NB4 (cell line): ENCODE data around the gene ZNF618.
A peak's percentile ranks its signal among the peaks of the same experiment; 100 is the strongest.

Source experiments
- DNase-seq: peaks from one replicate; pipeline ENCODE4 v3.0.0; 2010; ENCODE audit warnings: low read depth
- H3K4me3 ChIP-seq: one replicate; pipeline ENCODE4 v1.5.1; 2011; ENCODE audit warnings: mild to moderate bottlenecking, low read depth, low read length, moderate library complexity
- CTCF ChIP-seq: IDR thresholded peaks from one replicate; pipeline ENCODE4 v1.5.1; 2012; ENCODE audit warnings: low read depth, low read length
- MAX ChIP-seq: IDR thresholded peaks from 2 replicates; pipeline ENCODE4 v1.6.1; 2011; ENCODE audit warnings: low read depth, low read length
- MYC ChIP-seq: IDR thresholded peaks from 2 replicates; pipeline ENCODE4 v1.6.1; 2011; ENCODE audit warnings: low read depth, low read length
- POLR2A ChIP-seq: IDR thresholded peaks from 2 replicates; pipeline ENCODE4 v1.6.1; 2011; ENCODE audit warnings: mild to moderate bottlenecking; ENCODE audit not compliant: insufficient read length; ENCODE audit errors: extremely low read depth

Gene ZNF618

DNA sequence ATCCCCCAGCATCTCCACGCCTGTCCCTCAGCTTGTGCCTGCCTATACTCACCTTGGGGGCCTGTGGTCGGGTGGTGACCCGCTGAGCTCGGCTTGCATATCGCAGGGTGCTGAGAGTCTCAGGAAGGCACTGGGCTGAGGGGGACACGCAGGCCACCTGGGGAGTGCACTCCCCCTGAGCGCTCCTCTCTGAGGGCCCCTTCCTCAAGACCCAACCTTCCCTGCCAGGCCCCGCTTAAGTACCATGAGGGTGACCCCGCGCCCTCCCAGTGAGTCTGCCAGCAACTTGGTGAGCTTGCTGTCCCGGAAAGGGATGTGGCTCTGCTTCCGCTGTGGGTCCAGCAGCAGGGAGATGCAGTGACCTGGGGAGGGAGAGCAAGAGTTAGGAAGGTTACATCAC is 218.9 kb downstream of the ZNF618 start:
- no peak for DNase-seq
- no peak overlapping the region for H3K4me3 ChIP-seq
- TF ChIP-seq MYC, result no peak
- no peak for TF ChIP-seq POLR2A
- TF ChIP-seq CTCF, result no peak
- no peak for TF ChIP-seq MAX

DNA sequence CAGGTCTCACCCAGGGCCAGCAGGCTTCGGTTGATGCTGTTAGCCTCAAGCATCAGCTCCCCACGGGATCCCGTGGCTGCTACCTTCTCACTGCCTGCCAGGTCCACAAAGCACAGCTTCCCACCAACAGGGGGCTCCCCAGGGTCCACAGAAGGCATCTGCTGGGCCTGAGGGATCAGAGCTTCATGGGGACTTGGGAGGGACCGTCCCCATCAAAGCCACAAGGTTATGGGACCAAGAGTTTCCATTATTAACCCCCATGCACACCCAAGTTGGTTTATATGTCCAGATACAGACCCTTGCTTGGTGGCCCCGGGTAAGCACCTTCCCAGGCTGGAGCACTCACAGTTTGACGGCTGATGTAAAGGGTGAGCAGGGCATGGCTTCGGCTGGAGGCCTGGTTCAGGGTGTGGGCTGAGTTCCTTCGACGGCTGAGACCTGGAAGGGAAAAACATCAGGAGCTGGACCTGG is 220.0 kb downstream of the ZNF618 start:
- DNase-seq, result no peak
- TF ChIP-seq MYC, result no peak
- TF ChIP-seq CTCF, result peak; percentile 26
- no peak for TF ChIP-seq POLR2A
- no peak overlapping the region for H3K4me3 ChIP-seq

DNA sequence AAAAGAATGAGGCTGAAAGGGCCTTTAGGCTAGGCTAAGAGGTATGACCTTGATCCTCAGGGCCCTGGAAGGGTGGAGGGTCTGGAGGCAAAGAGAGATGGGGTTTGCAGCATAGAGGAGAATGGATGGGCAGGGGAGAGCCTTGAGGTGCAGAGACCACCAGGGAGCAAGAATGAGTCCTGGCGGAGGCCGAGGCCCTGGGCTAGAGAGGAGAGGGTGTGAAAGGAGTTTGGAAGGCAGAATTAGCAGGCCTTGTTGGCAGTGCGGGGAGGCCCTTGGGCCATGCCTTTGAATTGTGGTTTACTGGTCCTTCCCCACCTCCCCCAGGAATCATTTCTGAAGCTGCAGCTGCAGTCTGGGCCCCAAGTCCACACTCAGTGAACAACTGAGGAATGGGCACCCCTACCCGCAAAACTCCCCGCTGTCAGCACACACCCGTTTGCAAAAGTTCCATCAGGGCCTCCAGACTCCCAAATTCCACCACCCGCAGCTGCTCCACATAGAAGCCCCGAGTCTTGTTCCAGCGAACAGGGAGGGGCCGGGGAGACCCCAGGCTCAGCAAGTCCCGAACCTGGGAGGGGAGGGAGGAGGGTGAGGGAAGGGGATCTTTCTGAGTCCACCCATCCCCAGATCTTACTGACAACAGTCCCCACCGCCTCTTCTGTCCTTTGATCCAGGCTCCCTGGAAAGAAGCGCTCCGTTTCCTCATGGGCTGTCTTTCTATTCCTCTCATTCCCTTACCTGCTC is 220.9 kb downstream of the ZNF618 start:
- H3K4me3 ChIP-seq, result no peak overlapping the region
- DNase-seq, result peak; percentile 19
- TF ChIP-seq POLR2A (no peak), MAX (no peak), MYC (no peak), CTCF (no peak)

DNA sequence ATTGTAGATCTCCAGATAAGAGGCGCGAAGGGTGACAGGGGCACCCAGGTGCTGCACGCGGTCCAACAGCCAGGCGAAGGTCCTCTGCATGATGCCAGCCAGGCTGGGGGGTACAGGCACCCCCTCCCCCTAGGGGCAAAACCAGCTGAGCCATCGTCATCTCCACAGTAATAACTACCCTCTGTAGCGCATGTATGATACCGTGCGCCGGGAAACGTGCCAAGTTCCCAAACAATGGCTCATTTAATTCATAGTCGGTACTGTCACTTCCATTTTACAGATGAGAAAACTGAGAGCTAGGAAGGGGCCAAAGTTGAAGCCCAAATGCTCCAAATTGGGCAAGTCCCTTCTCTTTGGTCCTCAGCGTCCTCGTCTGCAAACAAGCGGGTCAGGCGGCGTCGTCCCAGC is 221.5 kb downstream of the ZNF618 start:
- no peak overlapping the region for H3K4me3 ChIP-seq
- TF ChIP-seq CTCF, result no peak
- TF ChIP-seq MYC, result no peak
- TF ChIP-seq POLR2A, result no peak
- DNase-seq, result no peak

- no peak overlapping the region for H3K4me3 ChIP-seq
- no peak for TF ChIP-seq POLR2A
- no peak for TF ChIP-seq CTCF
- no peak for TF ChIP-seq MYC
- TF ChIP-seq MAX, result no peak
Measured at GRCh38 chr9:114098021-114098935, 222.2 kb downstream of the ZNF618 start.

More at GRCh38 chr9:114098021-114098935, 222.2 kb downstream of the ZNF618 start:
- no peak for DNase-seq
